Left forelimb (tissue), 1 donor: ENCODE measurements around the gene CLEC12A.

Source experiments
- DNase-seq: peaks from one replicate; pipeline ENCODE4 v3.0.0-alpha.2; 2018; ENCODE audit warnings: low spot score

Gene CLEC12A

GRCh38 chr12:10033783-10034545 lies 62.8 kb downstream of the CLEC12A start:
- no peak for DNase-seq
